IPS-20b (cell line): ENCODE data around the gene ENHO.
A peak's percentile ranks its signal among the peaks of the same experiment; 100 is the strongest.

ENCODE experiments used
- H3K27ac ChIP-seq: one replicate; pipeline ENCODE4 v1.5.1; 2013; ENCODE audit warnings: low read length
- H3K27me3 ChIP-seq: 2 replicates; pipeline ENCODE4 v1.6.1; 2013; ENCODE audit warnings: mild to moderate bottlenecking, low read length, inconsistent platforms; ENCODE audit not compliant: insufficient read depth
- H3K36me3 ChIP-seq: 2 replicates; pipeline ENCODE4 v1.6.1; 2013; ENCODE audit warnings: low read depth, mild to moderate bottlenecking, inconsistent platforms, low read length, moderate library complexity; ENCODE audit not compliant: insufficient read depth
- H3K4me1 ChIP-seq: 2 replicates; pipeline ENCODE4 v1.6.1; 2013; ENCODE audit warnings: mild to moderate bottlenecking, control low read depth, inconsistent platforms, low read length, moderate library complexity; ENCODE audit not compliant: insufficient read depth
- H3K4me3 ChIP-seq: 2 replicates; pipeline ENCODE4 v1.5.1; 2013; ENCODE audit warnings: mild to moderate bottlenecking, low read length, inconsistent platforms
- H3K9ac ChIP-seq: 2 replicates; pipeline ENCODE4 v1.6.1; 2013; ENCODE audit warnings: low read depth, mild to moderate bottlenecking, inconsistent platforms, low read length, moderate library complexity
- H3K9me3 ChIP-seq: 2 replicates; pipeline ENCODE4 v1.6.1; 2013; ENCODE audit warnings: mild to moderate bottlenecking, low read depth, low read length, inconsistent platforms; ENCODE audit not compliant: insufficient read depth

The ENHO gene

GRCh38 chr9:34512131-34513078 lies 10.4 kb downstream of the ENHO start:
- H3K36me3 ChIP-seq, result no peaks in the 10 kb centered on the region
- H3K4me1 ChIP-seq, result peaks cover 29% of the 10 kb centered on the region; the same call in 1 of the 2 replicates
- H3K9ac ChIP-seq, result peak overlapping the region; percentile 50; the same call in 1 of the 2 replicates
- H3K4me3 ChIP-seq, result no peak overlapping the region
- H3K27me3 ChIP-seq, result no peaks in the 10 kb centered on the region
- H3K9me3 ChIP-seq, result no peaks in the 10 kb centered on the region
- peak overlapping the region; percentile 42 for H3K27ac ChIP-seq

GRCh38 chr9:34510497-34511468 lies 12.0 kb downstream of the ENHO start:
- Histone ChIP-seq H3K4me1 (peaks cover 29% of the 10 kb centered on the region; the same call in 1 of the 2 replicates), H3K27me3 (no peaks in the 10 kb centered on the region), H3K36me3 (no peaks in the 10 kb centered on the region), H3K9ac (no peak overlapping the region; the same call in 1 of the 2 replicates), H3K9me3 (no peaks in the 10 kb centered on the region), H3K27ac (no peak overlapping the region), H3K4me3 (no peak overlapping the region)

- H3K36me3 ChIP-seq, result no peaks in the 10 kb centered on the region
- no peak overlapping the region for H3K27ac ChIP-seq
- H3K9ac ChIP-seq, result no peak overlapping the region
- H3K4me1 ChIP-seq, result peaks cover 27% of the 10 kb centered on the region; the same call in 1 of the 2 replicates
- H3K4me3 ChIP-seq, result no peak overlapping the region
- H3K27me3 ChIP-seq, result no peaks in the 10 kb centered on the region
- no peaks in the 10 kb centered on the region for H3K9me3 ChIP-seq
These were observed 13.8 kb downstream of the ENHO start for GRCh38 chr9:34508951-34509350.

GRCh38 chr9:34508463-34508862 lies 14.3 kb downstream of the ENHO start:
- no peak overlapping the region for H3K4me3 ChIP-seq
- H3K9me3 ChIP-seq, result no peaks in the 10 kb centered on the region
- H3K27ac ChIP-seq, result no peak overlapping the region
- no peaks in the 10 kb centered on the region for H3K36me3 ChIP-seq
- H3K4me1 ChIP-seq, result peaks cover 23% of the 10 kb centered on the region; the same call in 1 of the 2 replicates
- H3K27me3 ChIP-seq, result no peaks in the 10 kb centered on the region
- no peak overlapping the region for H3K9ac ChIP-seq

GRCh38 chr9:34507966-34508365 lies 14.8 kb downstream of the ENHO start:
- Histone ChIP-seq H3K4me3 (no peak overlapping the region), H3K27ac (no peak overlapping the region), H3K4me1 (peaks cover 18% of the 10 kb centered on the region; the same call in 1 of the 2 replicates), H3K9ac (no peak overlapping the region), H3K9me3 (no peaks in the 10 kb centered on the region), H3K36me3 (no peaks in the 10 kb centered on the region), H3K27me3 (no peaks in the 10 kb centered on the region)

GRCh38 chr9:34507556-34507955 lies 15.2 kb downstream of the ENHO start:
- H3K27me3 ChIP-seq, result no peaks in the 10 kb centered on the region
- no peak overlapping the region for H3K4me3 ChIP-seq
- no peaks in the 10 kb centered on the region for H3K36me3 ChIP-seq
- no peak overlapping the region for H3K9ac ChIP-seq
- H3K27ac ChIP-seq, result no peak overlapping the region
- H3K4me1 ChIP-seq, result peaks cover 14% of the 10 kb centered on the region; the same call in 1 of the 2 replicates
- H3K9me3 ChIP-seq, result no peaks in the 10 kb centered on the region

- Histone ChIP-seq H3K9ac (no peak overlapping the region), H3K4me3 (no peak overlapping the region), H3K27ac (no peak overlapping the region), H3K4me1 (peaks cover 8% of the 10 kb centered on the region; the same call in 1 of the 2 replicates), H3K36me3 (no peaks in the 10 kb centered on the region), H3K27me3 (no peaks in the 10 kb centered on the region), H3K9me3 (no peaks in the 10 kb centered on the region)
These were observed 16.2 kb downstream of the ENHO start for GRCh38 chr9:34506623-34507022.

- H3K36me3 ChIP-seq, result no peaks in the 10 kb centered on the region
- H3K27ac ChIP-seq, result no peak overlapping the region
- H3K9me3 ChIP-seq, result no peaks in the 10 kb centered on the region
- no peak overlapping the region for H3K4me3 ChIP-seq
- H3K4me1 ChIP-seq, result peaks cover 7% of the 10 kb centered on the region; the same call in 1 of the 2 replicates
- no peaks in the 10 kb centered on the region for H3K27me3 ChIP-seq
- no peak overlapping the region for H3K9ac ChIP-seq
These were observed 17.2 kb downstream of the ENHO start for GRCh38 chr9:34505370-34506120.

GRCh38 chr9:34503406-34503805 lies 19.4 kb downstream of the ENHO start:
- H3K9ac ChIP-seq, result no peak overlapping the region
- no peaks in the 10 kb centered on the region for H3K4me1 ChIP-seq
- no peaks in the 10 kb centered on the region for H3K27me3 ChIP-seq
- no peaks in the 10 kb centered on the region for H3K9me3 ChIP-seq
- H3K27ac ChIP-seq, result no peak overlapping the region
- no peak overlapping the region for H3K4me3 ChIP-seq
- no peaks in the 10 kb centered on the region for H3K36me3 ChIP-seq

- Histone ChIP-seq H3K27me3 (no peaks in the 10 kb centered on the region), H3K27ac (no peak overlapping the region), H3K36me3 (no peaks in the 10 kb centered on the region), H3K9me3 (no peaks in the 10 kb centered on the region), H3K4me3 (no peak overlapping the region), H3K9ac (no peak overlapping the region), H3K4me1 (no peaks in the 10 kb centered on the region)
These were observed 19.9 kb downstream of the ENHO start for GRCh38 chr9:34502891-34503290.

GRCh38 chr9:34502471-34502870 lies 20.3 kb downstream of the ENHO start:
- Histone ChIP-seq H3K36me3 (no peaks in the 10 kb centered on the region), H3K4me1 (no peaks in the 10 kb centered on the region), H3K4me3 (no peak overlapping the region), H3K27ac (no peak overlapping the region), H3K9me3 (no peaks in the 10 kb centered on the region), H3K27me3 (no peaks in the 10 kb centered on the region), H3K9ac (no peak overlapping the region)
